Fibroblast of lung (primary cell): ENCODE measurements around the gene RAMAC.

Experiments used
- CTCF ChIP-seq, 2 donors: IDR thresholded peaks in 1 of 2; conservative IDR thresholded peaks in 1 of 2; 1 replicate in 1 of 2; 2 replicates in 1 of 2; pipeline ENCODE4 v1.5.1; 2011 to 2012; ENCODE audit warnings: low read length in 2 of 2, control low read depth in 1 of 2, inconsistent platforms in 1 of 2, low read depth in 1 of 2, mild to moderate bottlenecking in 1 of 2
- EZH2 ChIP-seq: IDR thresholded peaks from 2 replicates; pipeline ENCODE4 v1.5.1; 2012; ENCODE audit warnings: low read length, control low read depth, mild to moderate bottlenecking; ENCODE audit errors: missing control alignments

DNA sequence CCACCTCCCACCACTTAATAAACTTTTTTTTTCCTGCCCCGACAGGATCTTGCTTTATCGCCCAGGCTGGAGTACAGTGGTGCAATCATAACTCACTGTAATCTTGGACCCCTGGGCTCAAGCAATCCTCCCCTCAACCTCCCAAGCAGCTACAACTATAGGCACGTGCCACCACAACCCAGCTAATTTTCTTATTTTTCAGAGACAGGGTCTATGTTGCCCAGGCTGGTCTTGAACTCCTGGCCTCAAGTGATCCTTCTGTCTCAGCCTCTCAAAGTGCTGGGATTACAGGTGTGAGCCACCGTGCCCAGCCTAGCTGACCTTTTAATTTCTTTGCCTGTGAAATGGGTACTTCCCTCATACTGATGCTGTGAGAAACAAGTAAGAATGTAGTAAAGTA, 29.4 kb downstream of the RAMAC start:
- TF ChIP-seq CTCF (conservative IDR thresholded peaks at IDR 0.05 in 1 of 2, IDR thresholded peaks at IDR 0.05 in 1 of 2; ENCODE audit: low read depth in 1 of 2, low read length in 2 of 2) (no peak), EZH2 (no peak)
